B cell (primary cell): ENCODE data around the gene COQ7. TPM values are rescaled to one million over a fixed set of nuclear protein-coding genes. Genes with fewer than 3 reads are reported as not detected.

Experiments used
- ATAC-seq: fragments of 200-7000 bp; cut with Tn5 transposase; one replicate; pipeline ENCODE4 v1.10.0; 2021; ENCODE audit warnings: low read depth, mild to moderate bottlenecking, moderate number of reproducible peaks, moderate library complexity
- CTCF ChIA-PET: fragments of 350-600 bp; sonication (Branson Sonifier 250); formaldehyde crosslinking; loops from one replicate; lab custom pipeline; 2021; ENCODE audit warnings: antibody characterized with exemption, inconsistent platforms; lab: Charles Lee
- POLR2A ChIA-PET: fragments of 350-600 bp; sonication (Branson Sonifier 250); formaldehyde crosslinking; loops from one replicate; lab custom pipeline; 2021; ENCODE audit warnings: antibody characterized with exemption; lab: Charles Lee
- DNase-seq: peaks from one replicate; pipeline ENCODE4 v3.0.0; 2013
- H2AFZ ChIP-seq: 2 replicates; pipeline ENCODE4 v1.6.1; 2012; ENCODE audit warnings: mild to moderate bottlenecking, low read depth, low read length; ENCODE audit not compliant: insufficient read depth, poor library complexity, severe bottlenecking
- H3K27ac ChIP-seq, 2 donors: 1 replicate in 1 of 2; 2 replicates in 1 of 2; pipeline ENCODE4 v1.5.1; 2012 to 2013; ENCODE audit warnings: low read length in 2 of 2, mild to moderate bottlenecking in 2 of 2, moderate library complexity in 1 of 2
- H3K27me3 ChIP-seq, 4 experiments: fragments of 200-600 bp in 1 of 4; sonication (generic) in 1 of 4; replicated peaks in 1 of 4; 1 replicate in 2 of 4; 2 replicates in 2 of 4; pipeline versions ENCODE4 v1.6.1 to v1.7.0; 2013 to 2016; ENCODE audit warnings: low read length in 3 of 4, mild to moderate bottlenecking in 2 of 4, mixed read lengths in 1 of 4, moderate library complexity in 1 of 4; ENCODE audit not compliant: insufficient read depth in 4 of 4, control insufficient read depth in 3 of 4; ENCODE audit errors: control extremely low read depth in 1 of 4
- H3K36me3 ChIP-seq, 2 experiments: replicated peaks in 1 of 2; 1 replicate in 1 of 2; 2 replicates in 1 of 2; pipeline versions ENCODE4 v1.6.1 to v1.7.1; 2013; ENCODE audit warnings: low read length in 1 of 2; ENCODE audit not compliant: insufficient read depth in 2 of 2, control insufficient read depth in 1 of 2; ENCODE audit errors: control extremely low read depth in 1 of 2, extremely low read depth in 1 of 2
- H3K4me1 ChIP-seq, 2 donors: fragments of 200-600 bp in 1 of 2; sonication (generic) in 1 of 2; 1 replicate in 1 of 2; 2 replicates in 1 of 2; pipeline versions ENCODE4 v1.5.1 to v1.6.1; 2013 to 2017; ENCODE audit warnings: low read length in 2 of 2; ENCODE audit not compliant: control insufficient read depth in 2 of 2, insufficient read depth in 2 of 2
- H3K4me2 ChIP-seq: replicated peaks from 2 replicates; pipeline ENCODE3; 2012; ENCODE audit warnings: mild to moderate bottlenecking, low read depth, low read length; ENCODE audit not compliant: poor library complexity, severe bottlenecking
- H3K4me3 ChIP-seq, 5 experiments: fragments of 200-600 bp in 1 of 5; sonication (generic) in 1 of 5; 1 replicate in 3 of 5; 2 replicates in 2 of 5; pipeline versions ENCODE4 v1.5.1 to v1.7.0; 2011 to 2016; ENCODE audit warnings: low read length in 4 of 5, mild to moderate bottlenecking in 4 of 5, low read depth in 2 of 5, control low read depth in 1 of 5, moderate library complexity in 1 of 5; ENCODE audit not compliant: insufficient read depth in 1 of 5; ENCODE audit errors: control extremely low read depth in 1 of 5, extremely low read depth in 1 of 5
- H3K79me2 ChIP-seq: fragments of 200-600 bp; sonication (generic); one replicate; pipeline ENCODE4 v1.6.0; 2016; ENCODE audit warnings: low read length; ENCODE audit not compliant: control insufficient read depth, insufficient read depth
- H3K9ac ChIP-seq: fragments of 200-600 bp; sonication (generic); 2 replicates; pipeline ENCODE4 v1.6.1; 2017; ENCODE audit warnings: mild to moderate bottlenecking, low read length, moderate library complexity
- H3K9me3 ChIP-seq, 3 donors: one replicate each; pipeline versions ENCODE4 v1.6.1 to v1.7.1; 2013; ENCODE audit warnings: low read length in 2 of 3; ENCODE audit not compliant: control insufficient read depth in 2 of 3, insufficient read depth in 1 of 3; ENCODE audit errors: control extremely low read depth in 1 of 3
- H4K20me1 ChIP-seq: 2 replicates; pipeline ENCODE4 v1.6.0; 2012; ENCODE audit warnings: mild to moderate bottlenecking, low read length; ENCODE audit not compliant: insufficient read depth, control insufficient read depth, poor library complexity, severe bottlenecking
- H3K27ac Mint-ChIP-seq: one replicate; pipeline ENCODE4 v1.8.0; 2021; ENCODE audit warnings: mixed read lengths
- H3K27me3 Mint-ChIP-seq: one replicate; pipeline ENCODE4 v1.8.0; 2021; ENCODE audit warnings: mixed read lengths
- H3K4me1 Mint-ChIP-seq: one replicate; pipeline ENCODE4 v1.8.0; 2021; ENCODE audit warnings: mixed read lengths
- H3K4me3 Mint-ChIP-seq: one replicate; pipeline ENCODE4 v1.8.0; 2021; ENCODE audit warnings: mixed read lengths
- H3K9me3 Mint-ChIP-seq: one replicate; pipeline ENCODE4 v1.8.0; 2022; ENCODE audit warnings: mixed read lengths; ENCODE audit not compliant: insufficient read depth
- CTCF ChIP-seq: fragments of 200-600 bp; IDR thresholded peaks from one replicate; pipeline ENCODE4 v1.8.0; 2022; ENCODE audit warnings: antibody characterized with exemption, mild to moderate bottlenecking
- EZH2 ChIP-seq: IDR thresholded peaks from 2 replicates; pipeline ENCODE4 v1.6.1; 2012; ENCODE audit warnings: borderline replicate concordance, low read depth, mild to moderate bottlenecking, moderate library complexity, low read length; ENCODE audit not compliant: insufficient read depth, poor library complexity, severe bottlenecking
- WGBS: methylation state at CpG from one replicate; pipeline ENCODE4 v1.1.5; 2013; ENCODE audit warnings: missing lambda C conversion rate; ENCODE audit not compliant: insufficient coverage; 5-methylcytosine and 5-hydroxymethylcytosine counted together
- intact Hi-C: fragments of 100-400 bp; cut with micrococcal nuclease; formaldehyde crosslinking; loops from one replicate; pipeline ENCODE4 v1.10.0; 2022
- polyA plus RNA-seq: library from polyadenylated mRNA; depleted of rRNA; stranded (reverse); fragments of >200 nt; gene quantifications from 2 replicates; pipeline ENCODE4 v1.2.3, GENCODE V29; 2012
- total RNA-seq, 2 donors: library from RNA; stranded (reverse); fragments of 120-200 nt in 1 of 2; gene quantifications; 1 replicate in 1 of 2; 2 replicates in 1 of 2; pipeline versions ENCODE4 v1.2.3 to v1.2.4, GENCODE V29; 2013 to 2022

The COQ7 gene
- total and polyA plus RNA-seq, 2 donors (not counting 1 experiment from before 2014, with no cell fraction given) = 8.1 to 19.4 TPM

GRCh38 chr16:19105131-19105530 is 37.7 kb downstream of the COQ7 start:
- no peaks in the 10 kb centered on the region for H3K9me3 Mint-ChIP-seq

More at GRCh38 chr16:19105131-19105530, 37.7 kb downstream of the COQ7 start:
- Mint-ChIP-seq H3K4me3 (no peak overlapping the region), H3K4me1 (peaks cover 10% of the 10 kb centered on the region), H3K27me3 (no peaks in the 10 kb centered on the region), H3K27ac (no peak overlapping the region)
- no peaks in the 10 kb centered on the region for H3K36me3 ChIP-seq
- CTCF ChIA-PET = interaction anchor here (1.2 kb wide), 1 partner anchor 19 kb away, joined by 3 read pairs; no protein-coding TSS in a partner anchor
- H3K9ac ChIP-seq = no peak overlapping the region
- POLR2A ChIA-PET = no interaction called here
- 92% methylated on average over 6 of the region's 6 CpGs for WGBS
- peaks cover 0 to 3% (median 0%) of the 10 kb centered on the region in 3 donors for H3K9me3 ChIP-seq
- ATAC-seq (no peak), DNase-seq (no peak)
- no peaks in the 10 kb centered on the region for H4K20me1 ChIP-seq
- H3K4me3 ChIP-seq = no peak overlapping the region
- H3K27me3 ChIP-seq = peaks cover 0 to 2% (median 0%) of the 10 kb centered on the region in 4 experiments
- intact Hi-C loops = no loop called here
- no peaks in the 10 kb centered on the region for H3K79me2 ChIP-seq
- no peak overlapping the region for H3K4me2 ChIP-seq
- no peak for TF ChIP-seq EZH2
- no peak for TF ChIP-seq CTCF
- no peaks in the 10 kb centered on the region for H3K4me1 ChIP-seq
- no peak overlapping the region for H3K27ac ChIP-seq
- no peak overlapping the region for H2AFZ ChIP-seq
